Measurements from ENCODE around the gene CLPSL1. TPM values are rescaled to one million over a fixed set of nuclear protein-coding genes. Genes with fewer than 3 reads are reported as not detected.

The CLPSL1 gene
- total RNA-seq, 1 donor from 2014 or later, result 0.40 TPM

GRCh38 chr6:35831257-35832007, 50.6 kb downstream of the CLPSL1 start:
- Mint-ChIP-seq H3K27ac (no peak overlapping the region), H3K36me3 (peaks cover 17% of the 10 kb centered on the region), H3K27me3 (ENCODE audit: low read depth) (no peaks in the 10 kb centered on the region), H3K4me1 (no peaks in the 10 kb centered on the region), H3K4me3 (no peak overlapping the region), H3K9me3 (peaks cover 5% of the 10 kb centered on the region)
- no peak for TF ChIP-seq CTCF (IDR thresholded peaks at IDR 0.05; ENCODE audit: unreplicated experiment)
- no peak for DNase-seq (ENCODE audit: low spot score in 2 of 2, unreplicated experiment in 2 of 2)

- no peak overlapping the region for H3K27ac Mint-ChIP-seq
- H3K9me3 Mint-ChIP-seq, result peaks cover 5% of the 10 kb centered on the region
- H3K27me3 Mint-ChIP-seq (ENCODE audit: low read depth), result no peaks in the 10 kb centered on the region
- DNase-seq (ENCODE audit: low spot score in 2 of 2, unreplicated experiment in 2 of 2), result no peak
- TF ChIP-seq CTCF (IDR thresholded peaks at IDR 0.05; ENCODE audit: unreplicated experiment), result no peak
- peaks cover 30% of the 10 kb centered on the region for H3K36me3 Mint-ChIP-seq
- no peak overlapping the region for H3K4me3 Mint-ChIP-seq
- no peaks in the 10 kb centered on the region for H3K4me1 Mint-ChIP-seq
Observed at GRCh38 chr6:35833536-35833935, 52.7 kb downstream of the CLPSL1 start.

Other genes starting within 250 kb of the CLPSL1 start
- gene FKBP5, start 92.1 kb upstream of the CLPSL1 start, total RNA-seq, result 7.3 to 7.6 TPM (median 7.3 TPM) in 3 replicates
- 3.3 to 4.9 TPM (median 4.2 TPM) in 3 replicates for gene ARMC12, start 44.0 kb upstream of the CLPSL1 start, total RNA-seq
- not detected in 3 replicates for gene CLPSL2, start 4.4 kb upstream of the CLPSL1 start, total RNA-seq
- gene CLPS, start 16.3 kb downstream of the CLPSL1 start, total RNA-seq, result not detected in 3 replicates
- gene LHFPL5, start 24.3 kb downstream of the CLPSL1 start, total RNA-seq, result not detected in 3 replicates
- 70.2 to 71.9 TPM (median 71.0 TPM) in 3 replicates for gene SRPK1, start 140.1 kb downstream of the CLPSL1 start, total RNA-seq
- gene SLC26A8, start 243.6 kb downstream of the CLPSL1 start, total RNA-seq, result 0.27 to 0.38 TPM (median 0.29 TPM) in 3 replicates
- gene MAPK14, start 246.8 kb downstream of the CLPSL1 start, total RNA-seq, result 51.1 to 54.8 TPM (median 54.8 TPM) in 3 replicates

Data from mesothelial cell of epicardium (in vitro differentiated cells).